Esophagus muscularis mucosa (tissue), 3 donors: ENCODE measurements around the gene MORN5.

ENCODE experiments used
- CTCF ChIP-seq, 3 experiments: fragments of 200-600 bp in 2 of 3; fragments of 450-650 bp in 1 of 3; sonication (generic) in 2 of 3; IDR thresholded peaks; one replicate each; pipeline ENCODE4 v1.5.1; 2017 to 2019; ENCODE audit warnings: antibody characterized with exemption in 3 of 3, mild to moderate bottlenecking in 2 of 3, moderate library complexity in 1 of 3
- POLR2A ChIP-seq: fragments of 450-650 bp; IDR thresholded peaks from one replicate; pipeline ENCODE4 v1.6.1; 2017; ENCODE audit warnings: antibody characterized with exemption, moderate library complexity, mild to moderate bottlenecking, low read depth

- no peak for TF ChIP-seq CTCF (IDR thresholded peaks at IDR 0.05)
- TF ChIP-seq POLR2A, result no peak
These were observed 24.7 kb upstream of the MORN5 start for GRCh38 chr9:122134822-122135528.
